Measurements from ENCODE around the gene CC2D1A.

DNA sequence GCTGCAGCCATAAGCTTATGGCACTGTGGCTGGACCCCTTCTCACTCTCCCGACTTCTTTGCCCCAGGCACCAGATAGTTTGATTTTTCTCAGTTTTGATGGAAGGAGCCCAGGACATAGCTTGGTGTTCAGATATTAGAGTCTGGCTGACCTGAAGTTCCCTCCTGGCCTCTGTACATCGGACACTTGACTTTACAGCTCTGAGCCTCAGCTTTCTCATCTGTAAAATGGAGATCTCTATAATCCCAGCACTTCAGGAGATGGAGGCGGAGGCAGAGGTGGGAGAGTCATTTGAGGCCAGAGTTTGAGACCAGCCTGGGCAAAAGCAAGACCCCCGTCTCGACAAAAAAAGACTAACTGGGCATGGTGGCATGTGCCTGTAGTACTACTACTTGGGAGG, 909 bp downstream of the CC2D1A start:
- TF ChIP-seq, protein P1, sequence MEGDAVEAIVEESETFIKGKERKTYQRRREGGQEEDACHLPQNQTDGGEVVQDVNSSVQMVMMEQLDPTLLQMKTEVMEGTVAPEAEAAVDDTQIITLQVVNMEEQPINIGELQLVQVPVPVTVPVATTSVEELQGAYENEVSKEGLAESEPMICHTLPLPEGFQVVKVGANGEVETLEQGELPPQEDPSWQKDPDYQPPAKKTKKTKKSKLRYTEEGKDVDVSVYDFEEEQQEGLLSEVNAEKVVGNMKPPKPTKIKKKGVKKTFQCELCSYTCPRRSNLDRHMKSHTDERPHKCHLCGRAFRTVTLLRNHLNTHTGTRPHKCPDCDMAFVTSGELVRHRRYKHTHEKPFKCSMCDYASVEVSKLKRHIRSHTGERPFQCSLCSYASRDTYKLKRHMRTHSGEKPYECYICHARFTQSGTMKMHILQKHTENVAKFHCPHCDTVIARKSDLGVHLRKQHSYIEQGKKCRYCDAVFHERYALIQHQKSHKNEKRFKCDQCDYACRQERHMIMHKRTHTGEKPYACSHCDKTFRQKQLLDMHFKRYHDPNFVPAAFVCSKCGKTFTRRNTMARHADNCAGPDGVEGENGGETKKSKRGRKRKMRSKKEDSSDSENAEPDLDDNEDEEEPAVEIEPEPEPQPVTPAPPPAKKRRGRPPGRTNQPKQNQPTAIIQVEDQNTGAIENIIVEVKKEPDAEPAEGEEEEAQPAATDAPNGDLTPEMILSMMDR (IDR thresholded peaks at IDR 0.05 in 8 of 11, conservative IDR thresholded peaks at IDR 0.05 in 3 of 11) = no peak
- TF ChIP-seq POLR2AphosphoS5 (IDR thresholded peaks at IDR 0.05) (no peak), POLR2A (IDR thresholded peaks at IDR 0.05) (no peak)

Data from spleen (tissue), 7 donors.